ENCODE data around the gene MAPK4.

Gene MAPK4

DNA sequence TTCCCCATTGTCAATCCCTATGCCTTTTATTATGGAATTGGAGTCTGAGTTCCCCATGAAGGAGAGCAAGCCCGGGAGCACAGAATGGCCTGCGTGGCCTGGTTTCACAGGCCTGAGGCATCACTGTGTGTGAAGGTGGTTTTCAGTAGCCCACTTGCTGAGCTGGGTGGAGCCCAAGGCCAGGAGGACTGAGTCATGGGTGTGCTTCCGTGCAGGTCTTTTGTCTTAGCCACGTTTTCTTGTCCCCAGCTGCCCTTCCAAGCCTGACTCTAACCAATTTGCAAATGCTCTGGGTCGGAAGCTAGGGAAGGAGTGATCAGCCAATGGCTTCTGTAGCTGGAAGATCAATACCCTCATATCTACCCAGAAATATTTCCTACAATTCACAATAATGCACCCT, 119.2 kb downstream of the MAPK4 start:
- no peak for DNase-seq

DNA sequence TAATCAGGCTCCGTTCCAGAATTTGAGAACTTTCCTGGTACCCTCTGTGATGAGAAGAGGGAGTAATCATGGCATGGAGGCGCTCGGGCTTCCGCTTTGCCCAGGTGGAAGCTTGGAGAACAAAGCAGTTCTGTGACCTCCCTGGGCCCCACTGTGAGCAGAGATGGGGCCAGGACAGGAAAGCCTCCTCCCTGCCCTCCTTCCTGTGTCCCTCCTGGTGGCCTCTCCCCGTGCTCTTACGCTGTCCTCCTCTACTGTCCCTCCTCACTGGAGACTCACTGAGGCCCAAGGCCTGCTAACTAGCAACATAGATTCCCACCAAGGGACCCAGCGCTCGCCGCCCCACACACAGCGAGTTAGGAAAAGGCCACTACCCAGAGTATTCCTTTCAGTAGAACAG, 119.8 kb downstream of the MAPK4 start:
- no peak for DNase-seq

DNA sequence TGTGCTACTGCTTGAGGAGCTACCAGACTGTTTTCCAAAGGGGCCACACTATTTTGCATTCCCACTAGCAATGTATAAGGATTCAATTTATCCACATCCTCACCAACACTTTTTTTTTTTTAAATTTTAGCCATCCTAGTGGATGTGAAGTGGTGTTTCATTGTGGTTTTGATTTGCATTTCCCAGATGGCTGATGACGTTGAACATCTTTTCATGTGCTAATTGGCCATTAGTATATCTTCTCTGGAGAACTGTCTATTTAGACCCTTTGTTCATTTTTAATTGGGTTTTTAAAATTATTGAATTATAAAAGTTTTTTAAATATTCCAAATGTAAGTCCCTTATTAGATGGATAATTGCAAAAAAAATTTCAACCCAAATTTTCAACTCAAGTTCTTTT, 121.1 kb downstream of the MAPK4 start:
- DNase-seq = no peak

GRCh38 chr18:50682852-50683251, 123.0 kb downstream of the MAPK4 start:
- DNase-seq = no peak

GRCh38 chr18:50686409-50686808, 126.5 kb downstream of the MAPK4 start:
- DNase-seq = no peak

- DNase-seq = no peak
Measured at GRCh38 chr18:50687491-50687890, 127.6 kb downstream of the MAPK4 start.

DNA sequence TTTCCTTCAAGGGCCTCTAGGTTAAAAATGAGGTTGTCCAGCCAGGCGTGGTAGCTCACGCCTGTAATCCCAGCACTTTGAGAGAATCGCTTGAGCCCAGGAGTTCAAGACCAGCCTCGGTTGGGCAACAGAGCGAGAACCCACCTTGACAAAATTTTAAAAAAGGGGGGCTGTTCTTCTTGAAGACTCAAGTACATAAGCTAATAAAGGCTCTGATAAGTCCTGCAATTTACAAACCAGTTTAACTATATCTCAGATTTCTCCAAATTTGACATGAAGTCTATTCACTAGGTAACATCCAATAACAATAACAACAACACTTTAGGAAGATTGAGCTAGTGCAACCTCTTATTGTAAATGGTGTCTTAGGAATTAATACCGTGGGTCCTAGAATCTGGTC, 129.7 kb downstream of the MAPK4 start:
- DNase-seq = no peak

DNA sequence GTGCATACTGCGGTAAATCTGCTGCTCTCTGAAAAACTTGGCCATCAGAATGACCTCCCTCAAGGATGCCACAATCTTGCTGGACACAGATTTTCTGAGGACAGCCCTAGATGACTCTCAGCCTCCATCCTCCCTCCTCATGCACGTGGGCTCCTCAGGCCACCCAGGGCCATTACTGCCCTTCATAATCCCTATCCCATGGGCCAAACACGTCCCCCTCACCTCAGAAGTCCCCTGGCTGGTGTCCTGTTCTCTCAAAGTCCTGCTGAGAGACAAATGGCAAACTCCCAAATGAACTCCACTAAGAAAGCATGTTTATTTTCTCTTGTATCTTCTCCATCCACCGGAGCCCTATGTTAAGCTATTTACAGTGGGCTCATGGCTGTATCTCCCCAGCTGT, 134.3 kb downstream of the MAPK4 start:
- no peak for DNase-seq

GRCh38 chr18:50695431-50696176, 135.7 kb downstream of the MAPK4 start:
- peak in 5 of 56 donors; percentile 20 to 27 (median 22) for DNase-seq

DNA sequence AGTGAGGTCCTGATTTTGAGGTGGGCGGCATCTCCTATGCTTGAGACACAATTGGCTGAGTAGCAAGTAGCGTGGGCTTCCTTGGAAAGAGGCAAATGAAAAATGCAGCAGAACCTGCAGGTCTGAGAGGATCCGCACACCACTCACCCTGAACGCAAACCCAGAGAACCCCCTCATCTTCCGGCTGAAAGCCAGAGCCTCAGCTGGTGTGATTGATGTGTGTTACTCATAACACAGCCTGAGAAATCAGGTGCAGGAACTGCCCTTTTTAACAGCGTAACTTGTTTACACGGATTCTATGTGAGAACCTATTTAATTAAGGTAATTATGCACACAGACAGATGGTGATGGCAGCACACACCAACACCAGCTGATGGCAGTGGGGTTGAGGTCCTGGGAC, 136.5 kb downstream of the MAPK4 start:
- no peak for DNase-seq

DNA sequence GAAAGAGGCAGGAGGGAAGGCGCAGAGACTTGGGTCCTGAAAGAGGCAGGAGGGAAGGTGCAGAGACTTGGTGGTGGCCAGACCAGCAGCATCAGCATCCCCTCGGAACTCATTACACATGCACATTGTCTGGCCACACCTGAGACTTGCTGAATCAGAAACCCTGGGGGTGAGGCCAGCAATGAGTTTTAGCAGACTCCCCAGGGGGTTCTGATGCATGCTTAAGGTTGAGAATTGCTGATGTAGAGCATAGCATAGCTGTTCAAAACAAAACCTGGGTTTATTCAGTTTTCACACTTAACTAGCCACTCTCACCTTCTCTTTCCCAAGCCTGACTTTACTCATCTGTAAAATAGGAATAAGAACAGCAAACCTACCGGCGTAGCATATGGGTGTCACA, 137.0 kb downstream of the MAPK4 start:
- DNase-seq = no peak

DNA sequence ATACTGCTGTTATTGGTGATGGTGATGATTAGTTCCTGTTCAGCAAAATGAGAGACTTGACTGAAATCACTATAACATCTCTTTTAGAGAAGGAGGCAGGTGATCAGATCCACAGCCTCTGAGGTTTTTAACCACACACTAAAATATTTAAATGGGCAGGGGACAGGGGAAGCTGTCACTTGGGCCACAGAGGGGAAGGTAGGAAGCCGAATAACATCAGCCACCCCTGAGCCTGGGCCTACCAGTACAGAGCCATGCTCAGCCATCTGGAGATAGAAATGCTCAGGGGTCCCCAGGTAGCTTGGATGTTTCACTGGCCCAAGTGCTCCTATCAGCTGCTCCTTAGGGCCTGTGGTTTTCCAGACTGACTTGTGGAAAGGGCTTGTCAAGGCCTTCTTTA, 137.6 kb downstream of the MAPK4 start:
- no peak for DNase-seq

DNA sequence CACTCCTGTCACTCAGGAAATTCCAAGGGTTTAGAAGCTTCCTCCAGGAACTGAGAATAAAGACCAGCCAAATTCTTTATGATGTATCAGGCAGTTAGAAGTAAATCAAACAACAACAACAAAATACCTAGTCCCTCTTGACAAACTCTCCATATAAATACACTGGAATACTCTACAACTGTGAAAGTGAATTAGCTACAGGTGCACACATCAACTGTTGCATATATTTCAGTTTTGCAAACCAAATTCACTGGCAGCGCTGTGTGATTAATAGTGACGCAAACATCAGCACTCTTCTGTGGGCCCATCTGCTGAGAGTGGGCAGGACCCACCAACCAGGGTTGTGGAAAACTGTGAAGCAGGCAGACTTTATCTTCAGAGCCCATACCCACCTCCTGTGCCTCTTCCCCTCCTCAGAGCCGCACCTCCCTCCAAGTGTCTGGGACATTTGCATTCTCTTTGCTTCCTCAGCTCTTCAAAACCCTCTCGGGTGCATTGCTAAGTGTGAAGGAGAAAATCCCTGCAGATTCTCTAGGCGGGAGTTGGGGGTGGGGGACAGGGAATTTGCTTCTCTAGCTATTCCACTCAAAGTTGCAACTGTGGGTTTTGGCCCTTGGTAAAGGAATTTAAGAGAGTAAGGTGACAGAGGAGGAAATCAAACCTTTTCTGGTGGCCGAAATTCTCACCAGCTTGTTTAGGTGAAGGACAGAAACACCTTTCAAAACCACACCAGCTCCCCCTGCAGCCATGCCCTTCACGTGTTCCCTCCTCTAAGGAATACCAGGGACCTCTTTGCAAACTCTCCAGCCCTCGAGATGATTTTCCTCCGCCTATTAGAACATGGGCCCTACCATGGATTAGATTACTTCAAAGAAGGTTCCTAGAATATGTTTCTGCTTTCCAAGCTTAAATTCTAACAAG, 140.6 kb downstream of the MAPK4 start:
- peak in 1 of 56 donors; percentile 20 for DNase-seq

GRCh38 chr18:50704357-50704940, 144.6 kb downstream of the MAPK4 start:
- DNase-seq = no peak

DNA sequence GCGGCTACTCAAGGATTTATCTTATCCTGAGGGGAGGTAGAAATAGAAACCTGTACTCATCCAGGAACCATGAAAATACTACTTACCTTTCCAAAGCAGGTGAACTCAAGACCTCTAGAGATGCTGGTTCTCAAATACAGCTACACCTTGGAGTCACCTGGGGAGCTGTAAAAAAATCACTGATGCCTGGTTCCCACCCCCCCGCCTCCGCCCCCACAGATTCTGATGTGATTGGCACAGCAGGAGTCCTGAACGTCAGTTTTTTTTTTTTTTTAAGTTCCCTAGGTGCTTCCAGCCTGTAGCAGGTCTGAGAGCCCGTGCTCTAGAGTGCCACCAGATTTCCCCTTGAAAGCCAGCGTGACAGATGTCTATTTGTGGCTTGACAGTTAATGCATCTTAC, 146.3 kb downstream of the MAPK4 start:
- DNase-seq = peak in 11 of 56 donors; percentile 19 to 48 (median 35)

GRCh38 chr18:50706651-50707050, 146.8 kb downstream of the MAPK4 start:
- DNase-seq = no peak

GRCh38 chr18:50707297-50707696, 147.4 kb downstream of the MAPK4 start:
- DNase-seq = peak in 1 of 56 donors; percentile 12

- no peak for DNase-seq
Measured at GRCh38 chr18:50707855-50708469, 148.1 kb downstream of the MAPK4 start.

GRCh38 chr18:50709193-50709592, 149.3 kb downstream of the MAPK4 start:
- DNase-seq = no peak

DNA sequence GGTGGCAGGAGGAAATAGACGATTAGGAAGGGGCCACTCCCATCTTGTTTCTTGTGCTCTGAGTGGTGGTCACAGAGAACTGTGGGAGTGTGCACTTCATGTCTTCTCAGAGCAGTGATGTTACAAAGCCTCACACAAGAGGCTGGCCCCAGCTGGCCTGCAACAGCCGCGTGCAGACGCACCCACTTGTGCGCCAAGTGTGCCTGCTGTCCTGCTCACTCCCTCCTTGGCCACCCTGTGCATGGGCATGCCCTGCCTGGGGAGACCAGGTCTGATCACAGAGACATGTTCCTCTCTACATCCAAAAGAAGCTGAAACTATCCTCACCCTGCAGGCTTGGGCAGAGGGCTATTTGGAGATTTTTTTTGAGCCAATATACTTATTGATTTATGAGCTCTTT, 151.5 kb downstream of the MAPK4 start:
- DNase-seq = peak in 1 of 56 donors; percentile 7

DNA sequence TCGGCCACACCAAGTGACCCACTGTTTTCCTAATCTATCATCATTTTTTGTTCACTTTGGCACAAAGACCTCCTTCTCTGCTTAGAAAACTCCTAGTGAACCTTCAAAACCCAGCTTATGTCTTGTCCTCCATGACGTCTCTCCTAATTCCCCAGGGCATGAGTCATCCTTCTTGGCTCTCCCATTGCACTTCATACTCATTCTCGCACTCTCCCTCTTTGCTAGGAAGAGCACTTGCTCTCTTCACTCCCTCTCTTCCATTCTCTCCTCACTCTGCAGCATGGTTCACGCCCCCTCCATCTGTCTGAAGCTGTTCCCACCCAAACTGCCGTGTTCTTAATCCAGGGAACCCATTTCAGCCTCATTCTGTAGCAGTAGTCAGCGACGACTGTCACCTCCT, 156.0 kb downstream of the MAPK4 start:
- no peak for DNase-seq

DNA sequence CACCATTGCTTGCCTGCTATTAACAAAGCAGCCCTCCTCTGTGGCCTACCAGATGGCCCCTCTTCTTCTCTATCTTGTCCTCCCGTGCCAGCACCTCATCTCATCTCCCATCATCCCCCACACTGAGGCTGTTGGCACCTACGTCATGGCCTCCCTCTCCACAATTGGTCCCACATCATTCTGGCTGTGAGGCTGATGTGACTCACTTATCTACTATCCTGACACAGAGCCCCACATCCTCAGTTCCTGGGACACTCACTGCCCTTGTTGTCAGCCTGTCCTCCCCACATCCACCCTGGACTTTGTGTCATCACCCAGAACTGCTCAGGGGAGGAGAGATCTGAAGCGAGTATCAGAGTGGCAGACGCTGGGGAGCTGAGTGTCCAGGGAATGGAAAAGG, 157.0 kb downstream of the MAPK4 start:
- DNase-seq = peak in 6 of 56 donors; percentile 11 to 38 (median 22)

Data from nucleus accumbens (tissue), 56 donors.